SW480 (cell line): ENCODE results near the gene CD79B.
"Not testable (repeated sequence)": the region's sequence is repeated elsewhere in the genome, so short reads cannot be mapped to it uniquely, and the experiment has no call there.

Experiments
- DNase-seq: peaks from one replicate; pipeline ENCODE4 v3.0.0-alpha.2; 2016; ENCODE audit warnings: low spot score

Gene CD79B

DNA sequence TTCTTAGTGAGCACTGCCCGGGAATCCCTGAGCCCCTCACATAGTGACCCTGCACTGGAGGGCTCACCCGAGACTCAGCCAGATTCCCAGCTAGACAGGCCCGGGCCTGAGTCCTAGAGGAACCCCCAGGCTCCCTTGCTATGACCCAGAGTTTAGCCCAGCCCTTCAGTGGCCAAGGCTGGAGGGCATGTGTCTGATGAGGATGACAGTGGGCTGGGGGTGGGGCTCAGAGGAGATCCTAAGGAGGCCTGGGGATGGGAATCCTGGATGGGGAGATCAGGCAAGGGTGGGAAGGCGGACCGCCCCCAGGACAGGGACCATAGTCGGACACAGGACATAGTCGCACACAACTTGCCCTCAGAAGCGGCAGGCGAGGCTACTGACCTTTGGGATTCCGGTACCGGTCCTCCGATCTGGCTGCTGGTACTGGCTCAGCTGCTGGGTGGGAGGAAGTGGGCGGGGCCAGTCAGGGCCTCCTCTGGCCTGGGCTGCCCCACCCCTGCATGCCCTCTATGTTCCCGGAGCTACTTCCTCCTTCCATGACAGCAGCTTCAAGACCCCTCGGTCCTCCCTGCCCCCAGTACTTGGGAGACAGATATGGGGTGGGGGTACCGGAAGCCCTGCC lies 1.1 kb downstream of the CD79B start:
- DNase-seq, result no peak

DNA sequence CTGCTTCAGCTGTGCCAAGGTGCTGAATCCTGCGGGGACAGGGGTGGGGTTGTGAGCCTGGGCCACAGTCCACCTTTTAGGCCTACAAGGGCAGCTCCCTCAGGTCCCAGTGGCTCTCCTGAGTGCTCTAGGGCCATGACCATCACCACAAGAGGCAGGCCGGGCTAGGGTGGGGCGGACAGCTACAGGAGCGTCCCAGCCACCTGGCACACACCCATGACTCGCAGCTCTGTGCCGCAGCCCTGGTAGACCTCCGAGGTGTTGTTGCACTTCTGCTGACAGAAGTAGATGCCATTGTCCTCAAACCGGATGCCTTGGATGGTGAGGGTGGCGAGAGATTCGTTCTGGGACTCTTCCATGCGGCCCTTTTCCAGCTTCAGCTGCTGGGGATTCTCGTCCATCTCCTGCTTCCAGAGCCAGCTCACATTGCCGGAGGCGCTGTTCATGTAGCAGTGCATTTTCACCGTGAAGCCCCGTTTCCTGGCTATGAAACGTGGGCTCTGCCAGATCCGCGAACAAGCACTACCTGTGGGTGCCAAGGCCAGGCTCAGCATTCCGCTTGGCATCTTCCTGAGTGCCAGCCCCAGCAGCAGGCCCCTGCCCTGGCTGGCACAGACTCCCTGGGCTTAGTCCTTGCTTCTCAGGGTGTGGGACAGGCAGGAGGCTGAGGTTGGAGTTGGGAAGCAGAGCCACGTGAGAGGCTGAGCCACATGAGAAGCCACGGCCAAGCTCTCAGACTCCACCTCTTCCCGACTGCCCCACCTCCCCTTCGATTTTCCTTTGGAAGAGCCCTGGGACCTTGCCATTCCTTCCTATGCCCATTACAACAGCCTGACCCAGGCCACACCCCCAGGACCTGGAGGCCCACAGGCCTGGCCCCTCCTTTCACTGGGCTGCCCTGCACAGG lies 2.0 kb downstream of the CD79B start:
- no peak for DNase-seq

DNA sequence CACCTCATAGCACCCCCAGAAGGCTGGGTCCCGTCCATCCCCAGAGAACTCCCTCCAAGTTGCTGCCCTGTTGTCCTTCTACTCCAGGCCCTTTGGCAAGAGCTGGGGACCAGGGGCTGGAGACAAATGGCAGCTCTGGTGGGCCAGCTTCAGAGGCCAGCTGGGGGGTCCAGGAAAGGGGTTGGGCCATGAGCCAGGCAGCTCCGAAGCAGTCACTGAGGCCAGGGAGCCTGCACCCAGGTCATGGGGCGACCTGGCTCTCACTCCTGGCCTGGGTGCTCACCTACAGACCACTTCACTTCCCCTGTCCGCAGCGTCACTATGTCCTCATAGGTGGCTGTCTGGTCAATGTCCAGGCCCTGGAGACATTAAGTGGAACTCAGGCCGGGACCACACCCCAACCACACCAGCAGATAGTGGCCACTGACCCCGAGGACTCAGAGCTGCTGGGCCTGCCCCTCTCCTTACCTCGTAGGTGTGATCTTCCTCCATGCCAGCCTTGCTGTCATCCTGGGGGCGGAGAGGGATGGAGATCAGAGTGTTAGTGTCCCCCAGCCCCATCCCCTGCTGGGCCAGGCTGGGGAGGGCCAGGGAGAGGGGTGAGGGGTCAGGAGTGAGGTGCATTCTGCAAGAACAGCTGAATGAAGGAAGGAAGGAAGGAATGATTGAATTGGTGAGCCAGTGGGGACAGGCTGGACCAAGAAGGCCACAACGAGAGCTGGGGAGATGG lies 3.0 kb downstream of the CD79B start:
- no peak for DNase-seq

DNA sequence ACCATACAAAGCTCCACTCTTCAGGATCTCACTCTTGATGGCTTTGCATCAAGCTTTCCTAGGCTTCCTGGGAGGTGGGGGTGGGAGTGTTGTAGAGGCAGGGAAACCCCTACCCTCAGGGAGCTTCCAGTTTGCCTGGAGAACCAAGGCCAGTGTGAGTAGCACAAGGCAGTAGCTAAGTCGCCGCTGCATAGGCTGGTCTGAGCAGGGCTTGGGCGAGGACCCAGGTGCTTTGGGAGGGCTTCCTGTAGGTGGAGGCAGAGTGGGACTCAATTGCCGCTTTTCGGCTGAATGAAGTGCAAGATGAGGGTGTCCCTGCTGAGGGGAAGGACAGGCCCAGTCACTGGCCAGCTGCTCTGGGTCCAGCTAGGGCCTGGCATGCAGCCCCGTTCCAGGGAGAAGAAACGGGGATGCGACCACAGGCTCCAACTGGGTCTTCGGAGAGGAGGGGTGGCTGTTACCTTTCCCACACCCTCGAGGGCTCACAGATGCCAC lies 3.9 kb downstream of the CD79B start:
- no peak for DNase-seq

DNA sequence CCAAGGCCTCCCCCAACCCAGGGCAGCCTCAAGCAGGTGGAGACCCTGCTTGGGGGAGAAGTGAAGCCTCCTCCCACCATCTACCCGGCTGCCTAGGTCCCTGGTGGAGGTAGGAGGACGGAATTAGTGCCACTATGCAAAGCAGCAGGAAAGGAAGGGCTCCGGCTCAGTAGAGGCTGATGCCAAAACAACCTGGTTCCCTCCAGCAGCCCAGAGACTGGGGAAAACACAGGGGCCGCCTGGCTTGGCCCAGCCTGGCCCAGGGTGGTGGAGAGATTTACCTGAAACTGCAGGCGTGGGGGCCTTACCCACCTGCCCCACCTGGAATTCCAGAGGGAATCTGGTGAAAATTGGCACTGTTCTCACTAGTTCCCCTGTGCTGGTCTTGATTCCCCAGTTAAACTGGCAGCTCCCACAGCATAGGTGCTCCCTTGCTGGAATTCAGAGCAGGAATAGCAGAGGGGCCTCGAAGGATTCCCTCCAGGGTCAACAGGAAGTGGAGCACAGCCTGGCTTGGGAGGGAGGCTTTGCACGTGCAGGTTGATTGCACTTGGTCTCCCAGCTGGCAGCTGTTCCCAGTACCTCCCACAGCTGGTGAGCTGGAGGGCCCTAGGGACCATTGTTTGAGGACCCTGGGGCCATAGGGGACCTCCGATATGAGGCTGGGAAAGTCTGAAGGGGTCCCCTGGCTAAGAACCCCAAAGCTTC lies 4.5 kb downstream of the CD79B start:
- DNase-seq, result no peak

DNA sequence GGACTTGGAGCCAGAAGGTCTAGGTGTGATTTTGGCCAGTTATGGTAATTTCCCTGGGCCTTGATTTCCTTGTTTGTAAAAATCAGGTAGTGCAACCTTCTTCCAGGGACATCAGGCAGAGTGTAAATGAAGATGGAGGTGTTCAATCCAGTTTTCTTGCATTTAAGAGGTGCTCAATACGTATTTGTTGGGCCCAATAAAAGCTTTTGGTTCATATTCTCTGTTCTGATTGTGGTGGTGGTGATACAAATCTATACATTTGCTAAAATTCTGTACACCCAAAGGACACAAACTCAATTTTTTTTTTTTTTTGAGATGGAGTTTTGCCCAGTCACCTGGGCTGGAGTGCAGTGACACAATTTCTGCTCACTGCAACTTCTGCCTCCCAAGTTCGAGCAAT lies 6.0 kb downstream of the CD79B start:
- no peak for DNase-seq

DNA sequence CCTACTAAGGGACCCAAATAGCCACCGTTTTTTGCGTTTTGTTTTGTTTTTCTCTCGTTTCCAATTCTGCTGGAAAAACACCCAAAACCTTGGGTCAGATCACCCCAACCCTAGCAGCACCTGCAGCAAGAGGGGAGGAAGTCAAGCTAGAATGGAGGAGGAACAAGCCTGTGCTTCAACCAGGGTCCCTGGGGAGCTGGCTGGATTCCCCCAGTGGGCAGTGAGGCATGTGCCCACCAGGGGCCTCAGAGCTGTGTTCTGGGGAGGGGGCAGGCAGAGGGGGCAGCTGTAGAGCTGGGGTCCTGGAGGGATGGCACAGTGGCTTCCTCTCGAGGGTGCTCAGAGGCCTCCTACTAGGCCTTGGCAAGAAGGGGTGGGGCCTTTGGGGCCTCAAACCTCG lies 6.5 kb downstream of the CD79B start:
- no peak for DNase-seq

DNA sequence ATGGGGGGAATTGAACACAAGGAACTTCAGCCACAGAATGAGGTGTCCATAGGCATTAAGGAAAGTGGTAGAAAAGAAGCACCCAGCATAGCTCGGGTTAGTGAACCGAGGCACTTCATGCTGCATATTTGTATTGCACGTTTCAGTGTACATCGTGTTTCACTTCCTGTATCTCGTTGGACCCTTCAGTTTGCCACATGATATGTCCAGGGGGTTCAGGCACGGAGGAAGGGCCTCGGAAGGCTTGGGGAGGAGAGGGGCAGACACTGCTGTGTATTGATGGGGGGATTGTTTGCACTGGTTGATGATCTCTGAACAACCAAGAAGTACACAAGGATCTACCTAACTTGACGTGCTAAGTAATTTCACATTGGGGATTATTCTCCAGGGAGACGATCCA lies 9.7 kb downstream of the CD79B start:
- DNase-seq, result not testable (repeated sequence)

DNA sequence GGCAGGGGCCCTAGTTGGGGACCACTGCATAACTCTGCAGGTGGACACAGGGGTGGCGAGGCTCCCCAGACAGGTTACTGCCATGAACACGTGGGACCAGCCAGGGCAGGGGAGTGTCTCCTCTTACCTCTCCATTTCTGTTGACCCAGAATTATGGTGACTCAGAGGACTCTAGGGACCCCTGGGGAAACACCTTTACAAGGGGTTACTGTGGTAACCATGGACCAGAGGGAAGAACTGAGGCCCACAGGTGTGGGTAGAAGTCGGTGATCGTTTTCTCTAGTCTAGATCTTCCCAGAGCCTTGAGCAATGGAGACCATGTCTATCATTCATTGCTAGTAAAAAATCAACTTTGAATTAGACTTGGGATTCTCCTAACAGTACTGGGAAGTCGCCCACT lies 11.4 kb downstream of the CD79B start:
- DNase-seq, result not testable (repeated sequence)

DNA sequence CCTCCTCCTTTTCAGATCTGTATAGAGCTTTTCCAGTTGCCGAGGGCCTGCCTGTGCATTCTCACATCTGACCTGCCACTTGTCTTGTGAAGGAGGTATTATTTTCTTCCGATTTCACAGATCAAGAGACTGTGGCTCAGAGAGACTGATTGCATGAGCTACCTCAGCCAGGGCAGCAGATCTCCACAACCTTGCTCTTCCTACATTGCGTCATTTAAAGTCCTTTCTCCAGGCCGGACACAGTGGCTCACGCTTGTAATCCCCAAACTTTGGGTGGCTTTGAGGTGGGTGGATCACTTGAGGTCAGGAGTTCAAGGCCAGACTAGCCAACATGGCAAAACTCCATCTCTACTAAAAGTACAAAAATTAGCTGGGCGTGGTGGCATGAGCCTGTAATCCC lies 12.1 kb downstream of the CD79B start:
- not testable (repeated sequence) for DNase-seq

DNA sequence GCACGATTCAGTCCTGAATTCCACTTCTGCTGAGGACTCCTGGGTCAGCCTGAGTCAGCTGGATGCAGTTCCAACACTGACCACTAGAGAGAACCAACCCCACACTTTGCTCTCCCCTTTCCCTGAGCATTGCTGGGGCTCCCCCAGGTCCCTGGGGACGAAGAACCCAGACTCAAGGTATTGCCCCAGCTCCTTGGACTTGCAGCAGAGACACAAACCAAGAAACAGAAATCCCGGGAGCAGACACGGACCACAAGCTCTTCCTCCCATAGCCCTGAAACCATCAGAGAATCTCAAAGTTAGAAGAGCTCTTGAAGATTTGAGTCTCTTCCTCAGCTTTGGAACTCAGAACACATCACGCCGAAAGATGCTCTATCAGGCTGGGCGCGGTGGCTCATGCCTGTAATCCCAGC lies 12.8 kb downstream of the CD79B start:
- peak; percentile 44 for DNase-seq

DNA sequence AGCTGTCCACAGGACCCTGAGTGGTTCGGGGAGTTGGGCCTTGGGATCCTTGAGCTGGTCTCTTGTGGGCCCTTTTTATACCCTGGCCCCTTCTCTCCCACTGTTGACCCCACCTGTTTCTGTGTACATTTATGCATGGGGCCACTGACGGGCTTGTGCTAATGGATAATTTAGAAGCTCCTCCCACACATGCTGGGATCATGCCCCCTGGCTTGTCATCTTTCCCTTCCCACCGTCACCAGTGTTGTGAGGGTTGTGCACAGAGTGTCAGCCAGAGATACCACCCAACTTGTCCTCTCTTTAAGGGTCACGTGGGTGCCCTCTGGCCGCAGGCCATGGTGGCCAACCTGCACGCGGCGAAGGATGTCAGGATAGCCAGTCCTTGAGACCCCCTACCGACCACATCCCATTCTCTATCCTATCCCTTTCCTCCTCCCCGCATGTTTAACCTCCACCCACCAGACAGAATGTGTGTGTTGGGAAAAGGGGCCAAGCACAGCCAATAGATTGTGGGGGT lies 13.3 kb downstream of the CD79B start, which contains the start of gene GH1:
GH1 (minus strand) TSS at position 51 of the 517 bp plus-strand sequence. CDS start 63 bp downstream, outside the sequence.
- not testable (repeated sequence) for DNase-seq

DNA sequence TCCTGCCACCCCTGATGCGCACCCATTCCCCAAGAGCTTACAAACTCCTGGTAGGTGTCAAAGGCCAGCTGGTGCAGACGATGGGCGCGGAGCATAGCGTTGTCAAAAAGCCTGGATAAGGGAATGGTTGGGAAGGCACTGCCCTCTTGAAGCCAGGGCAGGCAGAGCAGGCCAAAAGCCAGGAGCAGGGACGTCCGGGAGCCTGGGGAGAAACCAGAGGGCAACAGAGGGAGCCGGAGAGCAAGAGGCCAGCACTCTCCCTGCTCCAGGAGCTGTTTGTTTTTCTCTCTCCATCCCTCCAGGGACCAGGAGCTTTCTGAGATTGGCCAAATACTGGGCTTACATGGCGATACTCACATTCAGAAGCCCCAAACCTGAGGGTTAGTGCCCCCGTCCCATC lies 13.8 kb downstream of the CD79B start:
- no peak for DNase-seq

DNA sequence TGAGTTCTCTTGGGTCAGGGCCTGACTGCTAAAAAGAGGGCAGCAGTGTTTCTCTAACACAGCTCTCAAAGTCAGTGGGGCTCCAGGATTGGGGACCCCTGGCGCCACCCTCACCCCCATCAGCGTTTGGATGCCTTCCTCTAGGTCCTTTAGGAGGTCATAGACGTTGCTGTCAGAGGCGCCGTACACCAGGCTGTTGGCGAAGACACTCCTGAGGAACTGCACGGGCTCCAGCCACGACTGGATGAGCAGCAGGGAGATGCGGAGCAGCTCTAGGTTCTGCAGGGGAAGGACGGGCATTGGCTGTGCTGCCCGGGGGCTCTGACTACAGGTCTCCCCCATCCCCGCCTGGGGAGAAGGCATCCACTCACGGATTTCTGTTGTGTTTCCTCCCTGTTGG lies 14.5 kb downstream of the CD79B start:
- no peak for DNase-seq

DNA sequence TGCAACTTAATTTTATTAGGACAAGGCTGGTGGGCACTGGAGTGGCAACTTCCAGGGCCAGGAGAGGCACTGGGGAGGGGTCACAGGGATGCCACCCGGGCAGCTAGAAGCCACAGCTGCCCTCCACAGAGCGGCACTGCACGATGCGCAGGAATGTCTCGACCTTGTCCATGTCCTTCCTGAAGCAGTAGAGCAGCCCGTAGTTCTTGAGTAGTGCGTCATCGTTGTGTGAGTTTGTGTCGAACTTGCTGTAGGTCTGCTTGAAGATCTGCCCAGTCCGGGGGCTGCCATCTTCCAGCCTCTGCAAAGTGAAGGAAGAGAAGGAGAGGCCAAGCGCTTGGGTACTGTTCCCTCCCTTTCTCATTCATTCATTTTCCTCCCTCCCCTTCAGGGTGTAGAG lies 14.9 kb downstream of the CD79B start:
- DNase-seq, result not testable (repeated sequence)

DNA sequence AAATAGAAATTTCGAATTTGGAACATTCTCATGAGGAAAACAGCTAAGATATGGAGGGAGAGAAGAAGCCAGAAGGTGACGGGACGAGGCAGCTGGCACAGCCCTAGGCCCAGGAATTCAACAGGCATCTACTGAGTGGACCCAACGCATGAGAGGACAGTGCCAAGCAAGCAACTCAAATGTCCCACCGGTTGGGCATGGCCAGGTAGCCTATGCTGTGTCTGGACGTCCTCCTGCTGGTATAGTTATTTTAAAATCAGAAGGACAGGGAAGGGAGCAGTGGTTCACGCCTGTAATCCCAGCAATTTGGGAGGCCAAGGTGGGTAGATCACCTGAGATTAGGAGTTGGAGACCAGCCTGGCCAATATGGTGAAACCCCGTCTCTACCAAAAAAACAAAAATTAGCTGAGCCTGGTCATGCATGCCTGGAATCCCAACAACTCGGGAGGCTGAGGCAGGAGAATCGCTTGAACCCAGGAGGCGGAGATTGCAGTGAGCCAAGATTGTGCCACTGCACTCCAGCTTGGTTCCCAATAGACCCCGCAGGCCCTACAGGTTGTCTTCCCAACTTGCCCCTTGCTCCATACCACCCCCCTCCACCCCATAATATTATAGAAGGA lies 15.5 kb downstream of the CD79B start:
- DNase-seq, result no peak

DNA sequence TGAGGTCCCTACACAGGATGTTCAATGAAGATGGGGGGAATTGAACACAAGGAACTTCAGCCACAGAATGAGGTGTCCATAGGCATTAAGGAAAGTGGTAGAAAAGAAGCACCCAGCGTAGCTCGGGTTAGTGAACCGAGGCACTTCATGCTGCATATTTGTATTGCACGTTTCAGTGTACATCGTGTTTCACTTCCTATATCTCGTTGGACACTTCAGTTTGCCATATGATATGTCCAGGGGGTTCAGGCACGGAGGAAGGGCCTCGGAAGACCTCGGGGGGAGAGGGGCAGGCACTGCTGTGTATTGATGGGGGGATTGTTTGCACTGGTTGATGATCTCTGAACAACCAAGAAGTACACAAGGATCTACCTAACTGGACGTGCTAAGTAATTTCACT lies 16.4 kb downstream of the CD79B start:
- DNase-seq, result not testable (repeated sequence)

DNA sequence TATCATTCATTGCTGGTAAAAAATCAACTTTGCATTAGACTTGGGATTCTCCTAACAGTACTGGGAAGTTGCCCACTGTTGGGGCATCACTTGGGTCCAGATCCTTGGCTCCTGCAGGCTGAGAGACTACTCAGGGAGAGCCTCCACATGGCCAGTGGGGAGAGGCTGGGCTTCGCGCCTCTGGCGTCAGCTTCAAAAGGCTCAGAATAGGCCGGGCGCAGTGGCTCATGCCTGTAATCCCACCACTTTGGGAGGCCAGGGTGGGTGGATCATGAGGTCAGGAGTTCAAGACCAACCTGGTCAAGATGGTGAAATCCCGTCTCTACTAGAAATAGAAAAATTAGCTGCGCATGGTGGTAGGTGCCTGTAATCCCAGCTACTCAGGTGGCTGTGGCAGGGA lies 17.7 kb downstream of the CD79B start:
- no peak for DNase-seq

DNA sequence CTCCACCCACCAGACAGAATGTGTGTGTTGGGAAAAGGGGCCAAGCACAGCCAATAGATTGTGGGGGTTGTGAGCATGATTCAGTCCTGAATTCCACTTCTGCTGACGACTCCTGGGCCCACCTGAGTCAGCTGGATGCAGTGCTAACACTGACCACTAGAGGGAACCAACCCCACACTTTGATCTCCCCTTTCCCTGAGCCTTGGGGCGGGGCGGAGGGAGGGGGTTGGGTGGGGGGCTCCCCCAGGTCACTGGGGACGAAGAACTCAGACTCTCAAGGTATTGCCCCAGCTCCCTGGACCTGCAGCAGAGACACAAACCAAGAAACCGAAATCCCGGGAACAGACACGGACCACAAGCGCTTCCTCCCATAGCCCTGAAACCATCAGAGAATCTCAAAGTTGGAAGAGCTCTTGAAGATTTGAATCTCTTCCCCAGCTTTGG lies 20.5 kb downstream of the CD79B start:
- DNase-seq, result no peak

DNA sequence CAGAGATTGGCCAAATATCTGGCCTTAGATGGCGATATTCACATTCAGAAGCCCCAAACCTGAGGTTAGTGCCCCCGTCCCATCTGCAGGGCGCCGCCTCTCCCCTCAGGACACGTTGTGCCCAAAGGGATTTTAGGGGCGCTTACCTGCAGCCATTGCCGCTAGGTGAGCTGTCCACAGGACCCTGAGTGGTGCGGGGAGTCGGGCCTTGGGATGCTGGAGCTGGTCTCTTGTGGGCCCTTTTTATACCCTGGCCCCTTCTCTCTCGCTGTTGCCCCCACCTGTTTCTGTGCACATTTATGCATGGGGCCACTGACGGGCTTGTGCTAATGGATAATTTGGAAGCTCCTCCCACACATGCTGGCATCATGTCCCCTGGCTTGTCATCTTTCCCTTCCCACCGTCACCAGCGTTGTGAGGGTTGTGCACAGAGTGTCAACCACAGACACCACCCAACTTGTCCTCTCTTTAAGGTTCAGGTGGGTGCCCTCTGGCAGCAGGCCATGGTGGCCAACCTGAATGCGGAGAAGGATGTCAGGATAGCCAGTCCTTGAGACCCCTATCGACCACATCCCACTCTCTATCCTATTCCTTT lies 21.0 kb downstream of the CD79B start, which contains the start of gene CSHL1:
CSHL1 (minus strand) TSS at position 218 of the 595 bp plus-strand sequence; CDS start at position 156, 62 bp downstream.
- DNase-seq, result no peak

DNA sequence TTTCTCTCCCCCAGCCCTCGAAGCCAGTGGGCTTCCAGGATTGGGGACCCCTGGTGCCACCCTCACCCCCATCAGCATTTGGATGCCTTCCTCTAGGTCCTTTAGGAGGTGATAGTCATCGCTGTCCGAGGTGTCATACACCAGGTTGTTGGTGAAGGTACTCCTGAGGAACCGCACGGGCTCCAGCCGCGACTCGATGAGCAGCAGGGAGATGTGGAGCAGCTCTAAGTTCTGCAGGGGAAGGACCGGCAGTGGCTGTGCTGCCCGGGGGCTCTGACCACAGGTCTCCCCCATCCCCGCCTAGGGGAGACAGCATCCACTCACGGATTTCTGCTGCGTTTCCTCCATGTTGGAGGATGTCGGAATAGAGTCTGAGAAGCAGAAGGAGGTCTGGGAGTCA lies 22.0 kb downstream of the CD79B start:
- DNase-seq, result no peak
